Pancreas (tissue), 10 donors: ENCODE results near the gene SLC38A11. TPM values are rescaled to one million over a fixed set of nuclear protein-coding genes. Genes with fewer than 3 reads are reported as not detected.
A peak's percentile ranks its signal among the peaks of the same experiment; 100 is the strongest.

ENCODE experiments used
- ATAC-seq, 4 donors: fragments of 200-7000 bp; cut with Tn5 transposase; one replicate each; pipeline versions ENCODE4 v1.8.0 to v1.9.1; 2020; ENCODE audit warnings: mild to moderate bottlenecking in 4 of 4, moderate library complexity in 4 of 4
- DNase-seq, 6 donors: peaks; one replicate each; pipeline ENCODE4 v3.0.0-alpha.2; 2020
- FAIRE-seq: peaks from 2 replicates; lab custom pipeline; 2012; peaks lifted over from hg19 to GRCh38; lab: Jason Lieb, UNC
- H3K27ac ChIP-seq, 4 donors: fragments of 200-600 bp; sonication (generic); 1 replicate in 3 of 4; 2 replicates in 1 of 4; pipeline versions ENCODE4 v1.5.0 to v1.8.0; 2020
- H3K27me3 ChIP-seq, 4 donors: fragments of 200-600 bp; one replicate each; pipeline ENCODE4 v1.8.0; 2021
- H3K36me3 ChIP-seq, 3 donors: fragments of 200-600 bp; sonication (generic) in 1 of 3; one replicate each; pipeline versions ENCODE4 v1.5.0 to v1.8.0; 2020 to 2021
- H3K4me1 ChIP-seq, 3 donors: fragments of 200-600 bp; one replicate each; pipeline ENCODE4 v1.8.0; 2021
- H3K4me3 ChIP-seq, 4 donors: fragments of 200-600 bp; sonication (generic) in 2 of 4; one replicate each; pipeline versions ENCODE4 v1.5.0 to v1.8.0; 2020 to 2021
- H3K9me3 ChIP-seq, 4 donors: fragments of 200-600 bp; one replicate each; pipeline ENCODE4 v1.8.0; 2021
- CTCF ChIP-seq, 4 donors: fragments of 200-600 bp; sonication (generic) in 3 of 4; IDR thresholded peaks; one replicate each; pipeline versions ENCODE4 v1.5.0 to v1.8.0; 2021; ENCODE audit warnings: antibody characterized with exemption in 4 of 4
- WGBS, 2 donors: extraction: QIAGEN DNeasy Blood & Tissue Kit; methylation state at CpG; one replicate each; pipeline ENCODE4 v1.1.7; 2013; 5-methylcytosine and 5-hydroxymethylcytosine counted together
- intact Hi-C, 3 donors: fragments of 100-400 bp; cut with DNase I; formaldehyde crosslinking; loops; one replicate each; pipeline versions ENCODE4 v1.11.1 to v1.14.2; 2022
- polyA plus RNA-seq, 2 donors: library from polyadenylated mRNA; stranded (reverse); fragments of 200-250 nt; gene quantifications; one replicate each; pipeline ENCODE4 v1.2.3, GENCODE V29; 2013
- total RNA-seq, 6 donors: library from RNA; stranded (reverse); fragmentation: NEBNext Ultra II Directional in 4 of 6; extraction: Animal tissue kit (Norgen Biotek cat#: 25700) in 4 of 6; gene quantifications; one replicate each; pipeline versions ENCODE4 v1.2.1 to v1.2.4, GENCODE V29; 2021 to 2023
- donor health status: healthy with polysubstance abuse.
- donor health status: DM: no; HTN: no; CAD: no; lungs with moderate emphysema.
- donor health status: DM: no; HTN: no; CAD: no.
- donor health status: control.
- donor health status: control.
- donor health status: Bipolar disorder and iron deficiency.
- donor health status: DM: yes; HTN: yes; CAD: no.
- donor health status: DM: no; HTN: no; CAD: no.
- donor health status: DM: no; HTN: no; CAD: no.
- donor health status: DM: yes; HTN: yes; CAD: no.

Gene SLC38A11
- total and polyA plus RNA-seq, 8 donors, result 0.55 to 5.7 (median 2.3) TPM

DNA sequence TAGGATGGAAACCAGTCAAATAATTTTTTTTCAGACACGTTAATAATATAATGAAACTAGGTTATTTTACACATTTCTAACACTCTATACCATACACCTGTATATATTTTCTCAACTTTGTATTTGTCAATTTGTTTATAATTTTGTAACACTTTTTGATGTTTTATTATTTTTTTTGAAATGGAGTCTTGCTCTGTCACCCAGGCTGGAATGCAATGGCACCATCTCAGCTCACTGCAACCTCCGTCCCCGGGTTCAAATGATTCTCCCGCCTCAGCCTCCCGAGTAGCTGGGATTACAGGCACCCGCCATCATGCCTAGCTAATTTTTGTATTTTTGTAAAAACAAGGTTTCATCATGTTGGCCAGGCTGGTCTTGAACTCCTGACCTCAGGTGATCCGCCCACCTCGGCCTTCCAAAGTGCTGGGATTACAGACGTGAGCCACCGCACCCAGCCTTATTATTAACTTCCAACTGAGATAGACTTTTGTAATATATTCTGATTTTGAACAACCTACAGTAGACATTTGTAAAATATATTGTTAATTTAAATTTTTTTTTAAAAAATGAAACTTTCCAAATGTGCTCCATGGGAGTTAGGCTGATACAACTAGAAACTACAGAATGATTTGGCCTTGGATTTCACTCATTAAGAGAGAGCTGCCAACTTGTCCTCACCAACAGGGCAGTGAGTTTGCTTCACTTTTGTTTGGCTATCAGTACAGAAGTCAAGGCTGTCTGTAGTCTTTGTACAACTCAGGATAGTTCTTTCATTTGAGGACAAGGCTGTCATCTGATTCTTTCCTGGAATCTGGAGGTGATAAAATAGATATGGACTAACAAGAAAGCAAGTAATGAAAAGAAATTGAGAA, 79.8 kb downstream of the SLC38A11 start:
- H3K36me3 ChIP-seq, result no peaks in the 10 kb centered on the region
- H3K4me1 ChIP-seq, result peaks cover 0 to 4% (median 0%) of the 10 kb centered on the region in 3 donors
- H3K27me3 ChIP-seq, result no peaks in the 10 kb centered on the region
- H3K4me3 ChIP-seq, result no peak overlapping the region
- no peak for DNase-seq
- WGBS, 2 donors, result 92 to 95% methylated on average over 10 of the region's 10 CpGs
- H3K9me3 ChIP-seq, result no peaks in the 10 kb centered on the region
- TF ChIP-seq CTCF (IDR thresholded peaks at IDR 0.05), result no peak
- no peak for FAIRE-seq
- no peak overlapping the region for H3K27ac ChIP-seq
- peak; percentile 60 to 93 (median 84) for ATAC-seq
- intact Hi-C loops, result no loop called here

GRCh38 chr2:164873210-164873908, 82.0 kb downstream of the SLC38A11 start:
- 89 to 90% methylated on average over 9 of the region's 9 CpGs for WGBS, 2 donors
- DNase-seq, result no peak
- FAIRE-seq, result no peak
- no peaks in the 10 kb centered on the region for H3K36me3 ChIP-seq
- H3K27ac ChIP-seq, result no peak overlapping the region
- intact Hi-C loops, result no loop called here
- H3K9me3 ChIP-seq, result no peaks in the 10 kb centered on the region
- no peak for TF ChIP-seq CTCF (IDR thresholded peaks at IDR 0.05)
- H3K4me1 ChIP-seq, result peaks cover 0 to 4% (median 0%) of the 10 kb centered on the region in 3 donors
- ATAC-seq, result no peak
- H3K27me3 ChIP-seq, result no peaks in the 10 kb centered on the region
- no peak overlapping the region for H3K4me3 ChIP-seq

GRCh38 chr2:164871404-164871803, 83.9 kb downstream of the SLC38A11 start:
- H3K9me3 ChIP-seq, result no peaks in the 10 kb centered on the region
- 78 to 93% methylated on average over 2 of the region's 2 CpGs for WGBS, 2 donors
- DNase-seq (no peak), FAIRE-seq (no peak), ATAC-seq (no peak)
- no peak overlapping the region for H3K27ac ChIP-seq
- no peaks in the 10 kb centered on the region for H3K27me3 ChIP-seq
- no peaks in the 10 kb centered on the region for H3K36me3 ChIP-seq
- no peak overlapping the region for H3K4me3 ChIP-seq
- intact Hi-C loops, result no loop called here
- H3K4me1 ChIP-seq, result peaks cover 0 to 4% (median 0%) of the 10 kb centered on the region in 3 donors
- TF ChIP-seq CTCF (IDR thresholded peaks at IDR 0.05), result no peak

- H3K4me3 ChIP-seq, result no peak overlapping the region
- peaks cover 0 to 3% (median 0%) of the 10 kb centered on the region in 3 donors for H3K4me1 ChIP-seq
- no peak overlapping the region for H3K27ac ChIP-seq
- no peaks in the 10 kb centered on the region for H3K27me3 ChIP-seq
- no peaks in the 10 kb centered on the region for H3K36me3 ChIP-seq
- ATAC-seq (no peak), FAIRE-seq (no peak), DNase-seq (no peak)
- H3K9me3 ChIP-seq, result no peaks in the 10 kb centered on the region
- TF ChIP-seq CTCF (IDR thresholded peaks at IDR 0.05), result no peak
- intact Hi-C loops, result no loop called here
These were observed 85.9 kb downstream of the SLC38A11 start for GRCh38 chr2:164869420-164869772.
